H1 (cell line): ENCODE measurements around the gene AGFG1. TPM values are rescaled to one million over a fixed set of nuclear protein-coding genes. Genes with fewer than 3 reads are reported as not detected.

ENCODE experiments used
- CTCF ChIA-PET: fragments of 300-600 bp; sonication (Branson Sonifier 250); formaldehyde crosslinking; loops from one replicate; lab custom pipeline; 2021; ENCODE audit not compliant: partially characterized antibody; lab: Charles Lee
- POLR2A ChIA-PET: fragments of 300-600 bp; sonication (Branson Sonifier 250); formaldehyde crosslinking; loops from one replicate; lab custom pipeline; 2021; ENCODE audit warnings: inconsistent platforms; ENCODE audit not compliant: partially characterized antibody; lab: Charles Lee
- DNase-seq, 2 experiments: peaks; one replicate each; pipeline versions ENCODE4 v3.0.0 to v3.0.0-alpha.2; 2010 to 2022; ENCODE audit warnings: low spot score in 2 of 2, low read depth in 1 of 2, mixed read lengths in 1 of 2
- FAIRE-seq: peaks from 2 replicates; lab custom pipeline; 2011; peaks lifted over from hg19 to GRCh38; lab: Jason Lieb, UNC
- H2AFZ ChIP-seq: 2 replicates; pipeline ENCODE4 v1.8.1; 2012; ENCODE audit warnings: low read length, inconsistent platforms
- H2AK5ac ChIP-seq: 2 replicates; pipeline ENCODE4 v1.6.1; 2013; ENCODE audit warnings: low read depth, low read length
- H2BK120ac ChIP-seq: replicated peaks from 2 replicates; pipeline ENCODE3; 2013; ENCODE audit warnings: low read depth, low read length, inconsistent platforms
- H2BK12ac ChIP-seq: 2 replicates; pipeline ENCODE4 v1.6.1; 2013; ENCODE audit warnings: low read depth, low read length
- H2BK15ac ChIP-seq: 2 replicates; pipeline ENCODE4 v1.6.1; 2013; ENCODE audit warnings: low read length
- H2BK20ac ChIP-seq: 2 replicates; pipeline ENCODE4 v1.6.1; 2013; ENCODE audit warnings: low read length
- H2BK5ac ChIP-seq: 2 replicates; pipeline ENCODE4 v1.6.1; 2013; ENCODE audit warnings: low read depth, low read length
- H3K14ac ChIP-seq: 2 replicates; pipeline ENCODE4 v1.6.1; 2013; ENCODE audit warnings: inconsistent platforms; ENCODE audit not compliant: insufficient read length
- H3K18ac ChIP-seq: 2 replicates; pipeline ENCODE4 v1.6.1; 2013; ENCODE audit warnings: low read length; ENCODE audit errors: extremely low read depth
- H3K23ac ChIP-seq: 2 replicates; pipeline ENCODE4 v1.6.1; 2013; ENCODE audit warnings: inconsistent platforms; ENCODE audit not compliant: insufficient read length
- H3K23me2 ChIP-seq: 2 replicates; pipeline ENCODE4 v1.6.1; 2013; ENCODE audit warnings: low read depth, low read length
- H3K27ac ChIP-seq: 2 replicates; pipeline ENCODE4 v1.6.1; 2011; ENCODE audit warnings: low read depth, low read length, inconsistent platforms
- H3K27me3 ChIP-seq, 4 experiments: replicated peaks in 1 of 4; 1 replicate in 1 of 4; 2 replicates in 3 of 4; pipeline versions ENCODE4 v1.6.1 to v1.8.1; 2011 to 2013; ENCODE audit warnings: low read length in 3 of 4, mild to moderate bottlenecking in 3 of 4, inconsistent platforms in 2 of 4, mixed read lengths in 2 of 4, moderate library complexity in 1 of 4; ENCODE audit not compliant: control insufficient read depth in 3 of 4, insufficient read depth in 3 of 4; ENCODE audit errors: extremely low read depth in 1 of 4
- H3K36me3 ChIP-seq, 4 experiments: 2 replicates each; pipeline versions ENCODE4 v1.6.1 to v1.8.1; 2011 to 2013; ENCODE audit warnings: mild to moderate bottlenecking in 4 of 4, low read length in 3 of 4, moderate library complexity in 2 of 4, control low read depth in 1 of 4, inconsistent platforms in 1 of 4; ENCODE audit not compliant: insufficient read depth in 4 of 4, control insufficient read depth in 2 of 4
- H3K4ac ChIP-seq: replicated peaks from 2 replicates; pipeline ENCODE3; 2013; ENCODE audit warnings: low read length, low read depth, mixed read lengths, inconsistent platforms; ENCODE audit not compliant: insufficient read length
- H3K4me1 ChIP-seq, 4 experiments: replicated peaks in 1 of 4; 1 replicate in 1 of 4; 2 replicates in 3 of 4; pipeline versions ENCODE4 v1.6.1 to v1.8.1; 2011 to 2013; ENCODE audit warnings: low read length in 3 of 4, inconsistent platforms in 2 of 4, mixed read lengths in 1 of 4; ENCODE audit not compliant: insufficient read depth in 4 of 4, control insufficient read depth in 3 of 4
- H3K4me2 ChIP-seq, 2 experiments: 2 replicates each; pipeline versions ENCODE4 v1.6.1 to v1.8.1; 2011 to 2013; ENCODE audit warnings: low read depth in 2 of 2, low read length in 2 of 2, control low read depth in 1 of 2, inconsistent platforms in 1 of 2, mild to moderate bottlenecking in 1 of 2; ENCODE audit not compliant: insufficient read depth in 1 of 2
- H3K4me3 ChIP-seq, 4 experiments: fragments of 200-600, 300-600 bp in 1 of 4; sonication (generic), shearing (Covaris generic), sonication (Bioruptor Twin) in 1 of 4; 2 replicates each; pipeline versions ENCODE4 v1.5.1 to v1.8.1; 2011 to 2016; ENCODE audit warnings: low read length in 4 of 4, low read depth in 3 of 4, control low read depth in 2 of 4, inconsistent platforms in 2 of 4, mild to moderate bottlenecking in 2 of 4, mixed read lengths in 1 of 4, moderate library complexity in 1 of 4; ENCODE audit not compliant: insufficient read depth in 2 of 4; ENCODE audit errors: extremely low read depth in 1 of 4
- H3K56ac ChIP-seq: replicated peaks from 2 replicates; pipeline ENCODE3; 2013; ENCODE audit warnings: low read depth, mild to moderate bottlenecking, mixed read lengths, low read length, inconsistent platforms; ENCODE audit not compliant: insufficient read length
- H3K79me1 ChIP-seq: 2 replicates; pipeline ENCODE4 v1.6.1; 2013; ENCODE audit warnings: low read depth, low read length, control low read depth
- H3K79me2 ChIP-seq, 2 experiments: 2 replicates each; pipeline versions ENCODE4 v1.6.1 to v1.8.1; 2012 to 2013; ENCODE audit warnings: low read length in 2 of 2, mild to moderate bottlenecking in 2 of 2, inconsistent platforms in 1 of 2; ENCODE audit not compliant: insufficient read depth in 2 of 2, control insufficient read depth in 1 of 2
- H3K9ac ChIP-seq, 4 experiments: replicated peaks in 1 of 4; 1 replicate in 1 of 4; 2 replicates in 3 of 4; pipeline versions ENCODE4 v1.6.1 to v1.8.1; 2011 to 2013; ENCODE audit warnings: low read depth in 3 of 4, low read length in 3 of 4, control low read depth in 2 of 4, mild to moderate bottlenecking in 2 of 4, moderate library complexity in 2 of 4, inconsistent platforms in 1 of 4; ENCODE audit errors: extremely low read depth in 1 of 4
- H3K9me3 ChIP-seq, 2 experiments: 2 replicates each; pipeline versions ENCODE4 v1.6.1 to v1.8.1; 2012 to 2013; ENCODE audit warnings: mild to moderate bottlenecking in 2 of 2, moderate library complexity in 2 of 2, control low read depth in 1 of 2, inconsistent platforms in 1 of 2, low read depth in 1 of 2, low read length in 1 of 2, mixed read lengths in 1 of 2; ENCODE audit not compliant: insufficient read depth in 2 of 2
- H4K20me1 ChIP-seq, 2 experiments: replicated peaks in 1 of 2; 2 replicates each; pipeline versions ENCODE3 to v1.8.1; 2011 to 2013; ENCODE audit warnings: inconsistent platforms in 2 of 2, low read length in 2 of 2, mild to moderate bottlenecking in 1 of 2; ENCODE audit not compliant: insufficient read depth in 2 of 2, control insufficient read depth in 1 of 2
- H4K5ac ChIP-seq: 2 replicates; pipeline ENCODE4 v1.6.1; 2013; ENCODE audit warnings: low read length, low read depth, mixed read lengths, inconsistent platforms; ENCODE audit not compliant: insufficient read length
- H4K8ac ChIP-seq: 2 replicates; pipeline ENCODE4 v1.8.0; 2013; ENCODE audit warnings: mild to moderate bottlenecking, moderate library complexity, low read length, inconsistent platforms; ENCODE audit not compliant: insufficient read depth; ENCODE audit errors: extremely low read depth
- H4K91ac ChIP-seq: replicated peaks from 2 replicates; pipeline ENCODE3; 2013; ENCODE audit warnings: low read length, mixed read lengths, inconsistent platforms; ENCODE audit not compliant: insufficient read length
- EGR1 ChIP-seq: IDR thresholded peaks from 2 replicates; pipeline ENCODE4 v1.6.1; 2011; ENCODE audit warnings: low read depth, low read length, borderline replicate concordance
- EZH2 ChIP-seq: fragments of 200-600 bp; sonication (generic); IDR thresholded peaks from 2 replicates; pipeline ENCODE4 v1.7.1; 2012; ENCODE audit warnings: low read depth, mild to moderate bottlenecking, moderate library complexity, low read length, inconsistent platforms; ENCODE audit not compliant: severe bottlenecking
- FOSL1 ChIP-seq: IDR thresholded peaks from 2 replicates; pipeline ENCODE4 v1.6.1; 2011; ENCODE audit warnings: mild to moderate bottlenecking, low read depth, low read length, moderate library complexity; ENCODE audit not compliant: insufficient read depth
- HDAC2 ChIP-seq, 2 experiments: fragments of 300-600 bp in 1 of 2; sonication (generic) in 1 of 2; IDR thresholded peaks; 2 replicates each; pipeline ENCODE4 v1.6.1; 2011 to 2012; ENCODE audit warnings: low read depth in 2 of 2, low read length in 2 of 2, mild to moderate bottlenecking in 2 of 2, moderate library complexity in 2 of 2, borderline replicate concordance in 1 of 2, inconsistent platforms in 1 of 2
- KDM5A ChIP-seq: fragments of 200-600 bp; IDR thresholded peaks from 2 replicates; pipeline ENCODE4 v1.7.1; 2012; ENCODE audit warnings: mild to moderate bottlenecking, low read length, inconsistent platforms, mixed read lengths
- POLR2AphosphoS5 ChIP-seq: IDR thresholded peaks from 2 replicates; pipeline ENCODE4 v1.6.1; 2011; ENCODE audit warnings: low read depth, low read length
- RNF2 ChIP-seq: fragments of 200-900, 300-1000 bp; sonication (generic); IDR thresholded peaks from 2 replicates; pipeline ENCODE4 v1.7.1; 2016; ENCODE audit warnings: borderline replicate concordance, low read depth, mild to moderate bottlenecking, antibody characterized with exemption, low read length; ENCODE audit not compliant: poor library complexity, severe bottlenecking; ENCODE audit errors: missing control alignments
- RXRA ChIP-seq: IDR thresholded peaks from 2 replicates; pipeline ENCODE4 v1.6.1; 2011; ENCODE audit warnings: low read depth, mild to moderate bottlenecking, low read length, moderate library complexity; ENCODE audit not compliant: insufficient read depth
- SP4 ChIP-seq: IDR thresholded peaks from 2 replicates; pipeline ENCODE4 v1.6.1; 2012; ENCODE audit warnings: low read length, inconsistent platforms
- TAF1 ChIP-seq: IDR thresholded peaks from 2 replicates; pipeline ENCODE4 v1.6.1; 2011; ENCODE audit warnings: mild to moderate bottlenecking, low read depth, low read length
- WGBS, 2 experiments: shearing (Covaris generic) in 1 of 2; methylation state at CpG; one replicate each; pipeline versions ENCODE4 v1.1.6 to v1.1.7; 2013 to 2015; ENCODE audit warnings: low lambda C conversion rate in 2 of 2, mixed read lengths in 2 of 2, inconsistent platforms in 1 of 2, low coverage in 1 of 2, missing lambda C conversion rate in 1 of 2; ENCODE audit not compliant: insufficient replicate concordance in 2 of 2, insufficient coverage in 1 of 2, insufficient read length in 1 of 2; ENCODE audit errors: extremely low coverage in 1 of 2, missing lambda C conversion rate in 1 of 2; 5-methylcytosine and 5-hydroxymethylcytosine counted together
- polyA plus RNA-seq, 7 experiments: library from polyadenylated mRNA; depleted of rRNA in 3 of 7; stranded (reverse) in 5 of 7; unstranded in 2 of 7; fragments of >200 nt in 5 of 7; fragments of 200-250 nt in 2 of 7; gene quantifications; 1 replicate in 5 of 7; 2 replicates in 1 of 7; 4 replicates in 1 of 7; pipeline versions ENCODE4 v1.2.1 to v1.2.3, GENCODE V29; 2011 to 2013; ENCODE audit warnings: missing spikeins in 2 of 7, mixed read lengths in 2 of 7
- total RNA-seq: library from RNA; stranded (reverse); fragmentation: NEBNext Ultra II Directional; extraction: Animal tissue kit (Norgen Biotek cat#: 25700); gene quantifications from 2 replicates; pipeline ENCODE4 v1.2.1, GENCODE V29; 2021

The AGFG1 gene
- total and polyA plus RNA-seq, 2 of the 8 experiments (the other 6 are each of a cell fraction or from before 2014, with no cell fraction given) = 102 to 147 TPM

- H4K91ac ChIP-seq = no peak overlapping the region
- H4K8ac ChIP-seq = no peak overlapping the region
- H3K4me2 ChIP-seq = no peak overlapping the region
- H3K4ac ChIP-seq = no peak overlapping the region
- CTCF ChIA-PET = interaction anchor here (0.7 to 2.1 kb wide), 3 partner anchors 12 to 699 kb away, joined by 3 to 7 read pairs (median 3); no protein-coding TSS in a partner anchor
- DNase-seq (no peak), FAIRE-seq (no peak)
- no peak overlapping the region for H3K18ac ChIP-seq
- no peak overlapping the region for H2BK20ac ChIP-seq
- no peak overlapping the region for H2BK5ac ChIP-seq
- no peak overlapping the region for H3K56ac ChIP-seq
- peaks cover 2% of the 10 kb centered on the region; the same call in 1 of the 2 replicates for H3K23me2 ChIP-seq
- no peak overlapping the region for H3K27ac ChIP-seq
- 88 to 100% methylated on average over 2 to 4 of the region's 4 CpGs for WGBS, 2 experiments
- no peak overlapping the region for H2BK120ac ChIP-seq
- POLR2A ChIA-PET = no interaction called here
- H2BK12ac ChIP-seq = no peak overlapping the region
- peaks cover 3 to 100% of the 10 kb centered on the region in 2 experiments; a peak in 3 of 4 replicates for H3K79me2 ChIP-seq
- H3K79me1 ChIP-seq = no peaks in the 10 kb centered on the region; the same call in 1 of the 2 replicates
- peak overlapping the region; percentile 17 for H3K23ac ChIP-seq
- H3K9ac ChIP-seq = no peak overlapping the region; a peak in 1 of 7 replicates
- H2AK5ac ChIP-seq = no peak overlapping the region
- H3K9me3 ChIP-seq = no peaks in the 10 kb centered on the region
- H4K5ac ChIP-seq = no peak overlapping the region
- no peak overlapping the region for H3K4me3 ChIP-seq
- H3K36me3 ChIP-seq = no peaks in the 10 kb centered on the region
- no peak overlapping the region for H2AFZ ChIP-seq
- H3K4me1 ChIP-seq = peaks cover 0 to 15% (median 5%) of the 10 kb centered on the region in 4 experiments; a peak in 4 of 7 replicates
- no peak overlapping the region for H3K14ac ChIP-seq
- H4K20me1 ChIP-seq = peaks cover 18 to 30% of the 10 kb centered on the region in 2 experiments
- no peak overlapping the region for H2BK15ac ChIP-seq
- no peaks in the 10 kb centered on the region for H3K27me3 ChIP-seq
- no peak for TF ChIP-seq POLR2AphosphoS5
- no peak for TF ChIP-seq TAF1
- no peak for TF ChIP-seq RXRA
- no peak for TF ChIP-seq KDM5A
- TF ChIP-seq EGR1 = no peak
- no peak for TF ChIP-seq SP4
- no peak for TF ChIP-seq FOSL1
- TF ChIP-seq EZH2 = no peak
- TF ChIP-seq HDAC2 (IDR thresholded peaks at IDR 0.05; ENCODE audit: borderline replicate concordance in 1 of 2, low read depth in 2 of 2, low read length in 2 of 2) = no peak
- no peak for TF ChIP-seq RNF2
Measured at GRCh38 chr2:227511239-227511930, 39.4 kb downstream of the AGFG1 start.
